DMS79 treated with DMSO at 0.1 percent for 48 hours (cell line): ENCODE results near the gene PNLIPRP3.

Source experiments
- DNase-seq: peaks from one replicate; lab custom pipeline; 2025; lab: John Stamatoyannopoulos, UW

The PNLIPRP3 gene

DNA sequence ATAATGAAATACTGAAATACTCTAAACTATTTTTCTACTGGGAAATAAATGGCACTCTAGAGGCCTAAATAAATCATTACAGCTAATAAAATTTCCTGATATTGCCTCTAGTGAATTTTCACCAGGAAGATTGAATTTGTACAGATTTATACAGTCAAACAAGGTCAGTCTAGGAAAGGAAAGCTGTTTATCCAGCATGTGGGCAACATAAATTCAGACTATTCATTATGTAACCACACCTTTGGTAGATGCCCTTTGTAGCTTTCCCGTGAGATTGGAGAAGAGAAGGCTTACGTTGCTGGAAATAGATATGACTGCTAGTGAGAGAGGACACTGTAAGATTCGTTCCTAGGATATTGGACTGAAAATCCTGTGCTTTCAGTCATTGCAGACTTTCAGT is 82.9 kb downstream of the PNLIPRP3 start:
- no peak for DNase-seq

DNA sequence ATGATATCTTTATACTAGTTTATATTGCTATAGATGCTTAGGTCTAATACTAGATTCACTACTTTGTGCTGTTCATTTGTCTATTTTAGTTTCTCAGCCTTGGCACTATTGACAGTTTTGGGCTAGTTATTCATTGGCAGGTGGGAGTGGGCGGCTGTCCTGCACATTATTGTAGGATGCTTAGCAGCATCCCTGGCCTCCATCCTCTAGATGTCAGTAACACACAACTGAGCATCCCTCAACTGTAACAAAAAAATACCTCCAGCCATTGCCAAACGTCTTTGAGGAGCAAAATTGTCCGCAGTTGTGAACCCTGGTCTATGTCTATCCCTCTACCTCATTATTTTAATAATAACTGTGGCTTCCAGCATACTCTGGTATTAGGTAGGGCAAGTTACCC is 83.7 kb downstream of the PNLIPRP3 start:
- no peak for DNase-seq

DNA sequence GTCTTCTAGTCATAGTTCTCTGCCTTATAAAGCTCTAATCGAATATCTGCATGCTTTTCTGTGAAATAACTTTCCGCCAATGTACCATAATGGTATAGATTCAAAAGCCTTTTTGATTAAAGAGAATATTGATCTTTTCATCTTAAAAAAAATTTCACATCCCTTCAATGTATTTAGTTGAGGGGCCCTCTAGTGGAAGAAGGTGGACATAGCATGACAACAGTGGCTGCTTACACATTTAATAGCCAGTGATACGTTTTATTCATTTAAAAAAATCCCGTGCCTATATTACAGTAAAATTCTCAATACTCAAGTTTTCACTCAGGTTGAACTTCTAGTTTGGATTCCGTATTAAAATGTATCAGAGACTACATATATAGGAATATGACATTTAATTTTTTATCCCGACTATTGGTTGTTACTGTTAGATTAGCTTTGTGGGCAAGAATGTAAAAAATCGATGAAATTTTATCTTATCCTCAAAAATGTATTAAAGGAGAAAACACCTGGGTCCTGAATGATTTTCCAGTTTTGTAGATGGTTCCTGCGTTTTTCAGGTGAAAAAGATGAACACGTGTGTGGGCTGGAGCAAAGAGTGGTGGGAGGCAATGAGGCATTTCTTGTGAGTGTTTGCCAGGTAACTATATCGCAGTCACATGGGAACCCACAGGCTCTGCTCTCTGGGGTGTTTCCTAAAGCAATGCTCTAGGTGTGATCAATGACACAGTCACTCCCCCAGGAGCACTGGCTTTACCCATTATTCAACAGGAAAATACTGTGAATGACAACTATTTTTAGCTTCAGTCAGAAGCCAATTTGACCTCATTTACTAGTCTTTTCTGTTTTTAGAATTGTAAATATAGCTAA is 94.0 kb downstream of the PNLIPRP3 start:
- no peak for DNase-seq

DNA sequence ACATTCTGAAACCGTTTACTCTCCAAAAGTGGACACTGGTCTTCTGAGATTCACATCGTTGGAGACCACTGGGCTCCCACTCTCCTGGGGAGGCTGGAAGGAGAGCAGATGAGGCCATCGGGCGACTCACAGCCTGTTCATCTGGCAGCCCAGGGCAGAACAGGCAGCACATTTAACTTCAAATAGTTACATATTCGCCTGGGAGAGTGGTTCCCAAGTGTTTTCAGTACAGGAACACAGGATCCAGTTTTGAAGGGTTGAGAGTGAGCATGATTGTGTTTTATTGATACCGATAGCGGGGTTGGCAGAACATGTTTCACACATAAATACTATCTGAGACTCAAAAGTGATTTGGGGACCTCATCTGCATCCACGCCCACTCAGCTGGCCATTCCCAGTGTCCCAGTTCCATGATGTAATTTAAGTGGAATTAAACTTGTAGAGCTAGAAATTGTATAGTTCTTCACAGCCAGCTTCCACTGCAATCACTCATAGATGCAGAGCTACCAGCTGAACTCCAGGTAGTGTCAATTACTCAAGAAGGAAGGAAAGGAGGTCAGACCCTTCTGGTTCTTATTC is 95.2 kb downstream of the PNLIPRP3 start:
- DNase-seq, result no peak

DNA sequence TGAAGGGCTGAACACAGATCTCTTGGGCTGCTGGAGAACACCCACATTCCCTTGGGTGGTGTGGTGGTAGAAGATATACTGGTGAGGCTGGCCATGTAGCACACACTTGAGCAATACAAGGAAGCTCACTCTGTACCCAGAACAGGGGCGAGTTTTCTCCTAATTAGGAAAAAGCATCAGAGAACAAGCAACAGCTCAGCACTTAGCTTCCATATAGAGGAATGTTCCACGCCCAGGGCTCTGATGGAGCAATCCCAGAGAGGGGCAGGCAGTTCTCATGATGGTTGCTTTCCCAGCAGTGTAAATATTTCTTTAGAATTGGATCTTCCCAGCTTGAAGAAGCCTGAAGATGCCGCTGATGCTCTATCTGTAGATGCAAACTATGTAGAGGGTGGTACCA is 97.1 kb downstream of the PNLIPRP3 start:
- no peak for DNase-seq

DNA sequence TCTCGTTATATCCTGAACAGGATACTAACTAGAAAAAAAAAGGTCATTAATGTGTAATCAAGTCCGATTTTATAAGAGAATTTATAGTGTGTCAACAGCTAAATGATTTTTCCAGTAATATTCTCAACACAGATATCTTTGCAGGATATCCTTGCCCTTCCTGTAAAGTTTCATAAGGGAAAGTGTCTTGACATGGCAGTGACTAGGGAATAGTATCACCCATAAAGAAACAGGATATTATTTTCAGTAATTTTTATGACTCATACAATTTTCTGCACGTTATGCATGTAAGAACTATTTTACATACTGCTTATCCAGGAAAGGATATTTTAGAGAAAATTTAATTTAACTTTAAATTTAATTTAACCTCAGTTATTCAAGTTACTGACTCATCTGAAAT is 98.6 kb downstream of the PNLIPRP3 start:
- DNase-seq, result no peak
